GM06990 (cell line): ENCODE data around the gene SUCLG1.
"Not testable (repeated sequence)": the region's sequence is repeated elsewhere in the genome, so short reads cannot be mapped to it uniquely, and the experiment has no call there.

ENCODE experiments used
- DNase-seq: peaks from one replicate; pipeline ENCODE4 v3.0.0-alpha.2; 2011; ENCODE audit not compliant: insufficient read length; ENCODE audit errors: extremely low read depth
- H3K27me3 ChIP-seq: replicated peaks from 2 replicates; pipeline ENCODE4 v1.6.0; 2011; ENCODE audit warnings: low read length; ENCODE audit not compliant: control insufficient read depth, insufficient read depth
- H3K36me3 ChIP-seq: 2 replicates; pipeline ENCODE4 v1.5.1; 2011; ENCODE audit warnings: low read length; ENCODE audit not compliant: control insufficient read depth, insufficient read depth
- H3K4me3 ChIP-seq: replicated peaks from 2 replicates; pipeline ENCODE4 v1.5.1; 2011; ENCODE audit warnings: low read depth, mild to moderate bottlenecking, control low read depth, low read length
- CTCF ChIP-seq: IDR thresholded peaks from 2 replicates; pipeline ENCODE4 v1.5.1; 2011; ENCODE audit warnings: low read length, control low read depth, mild to moderate bottlenecking, inconsistent platforms; ENCODE audit not compliant: insufficient read depth, poor library complexity, severe bottlenecking

The SUCLG1 gene

DNA sequence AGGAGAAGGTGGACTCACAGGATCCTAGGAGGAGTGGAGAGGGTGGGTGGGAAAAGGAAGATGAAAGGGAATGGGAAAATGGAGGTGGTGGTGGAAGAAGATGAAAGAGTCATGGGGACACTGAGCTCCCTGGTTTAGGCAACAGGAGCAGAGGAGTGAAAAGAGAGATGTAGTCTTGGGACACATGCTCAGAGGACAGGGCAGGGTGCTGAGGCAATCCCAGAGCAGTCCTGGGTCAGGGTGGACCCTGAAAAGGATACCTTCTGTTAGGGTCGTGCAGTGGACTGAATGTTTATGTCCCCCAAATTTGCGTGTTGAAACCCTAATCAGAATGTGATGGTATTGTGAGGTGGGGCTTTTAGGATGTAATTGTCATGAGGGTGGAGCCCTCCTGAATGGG lies 37.9 kb downstream of the SUCLG1 start:
- no peak for TF ChIP-seq CTCF
- no peaks in the 10 kb centered on the region; the same call in 1 of the 2 replicates for H3K36me3 ChIP-seq
- H3K4me3 ChIP-seq = no peak overlapping the region
- no peaks in the 10 kb centered on the region for H3K27me3 ChIP-seq
- no peak for DNase-seq

GRCh38 chr2:84417453-84418145 lies 41.5 kb downstream of the SUCLG1 start:
- no peak for DNase-seq
- H3K27me3 ChIP-seq = no peaks in the 10 kb centered on the region
- no peaks in the 10 kb centered on the region; the same call in 1 of the 2 replicates for H3K36me3 ChIP-seq
- no peak overlapping the region for H3K4me3 ChIP-seq
- no peak for TF ChIP-seq CTCF

DNA sequence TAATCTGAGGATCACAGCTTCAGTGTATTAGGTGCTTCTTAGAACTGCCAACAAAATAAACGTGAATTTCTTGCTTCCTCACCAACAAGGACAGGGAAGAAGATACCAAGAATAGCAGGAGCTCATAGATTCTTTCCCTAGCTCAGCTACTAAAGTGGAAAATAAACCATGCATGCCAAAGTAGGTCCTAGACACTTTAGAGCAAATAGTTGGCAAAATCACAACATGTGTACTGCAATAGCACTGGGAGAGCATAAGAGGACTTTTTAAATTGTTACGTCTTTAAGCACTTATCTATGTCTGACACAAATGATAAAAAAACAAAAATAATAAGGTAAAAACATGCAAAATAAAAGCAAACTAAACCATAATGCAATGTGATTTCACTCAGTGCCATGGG lies 49.5 kb downstream of the SUCLG1 start:
- Histone ChIP-seq H3K36me3 (no peaks in the 10 kb centered on the region), H3K27me3 (no peaks in the 10 kb centered on the region), H3K4me3 (no peak overlapping the region)
- TF ChIP-seq CTCF = no peak
- no peak for DNase-seq

- H3K36me3 ChIP-seq, H3K4me3 ChIP-seq, DNase-seq, H3K27me3 ChIP-seq: not testable (repeated sequence)
These were observed 57.0 kb downstream of the SUCLG1 start for GRCh38 chr2:84402111-84402510.

GRCh38 chr2:84399839-84400238 lies 59.2 kb downstream of the SUCLG1 start:
- not testable (repeated sequence) for H3K4me3 ChIP-seq, DNase-seq, H3K36me3 ChIP-seq, H3K27me3 ChIP-seq

- no peak for TF ChIP-seq CTCF
- no peak for DNase-seq
These were observed 63.3 kb downstream of the SUCLG1 start for GRCh38 chr2:84395820-84396219.

DNA sequence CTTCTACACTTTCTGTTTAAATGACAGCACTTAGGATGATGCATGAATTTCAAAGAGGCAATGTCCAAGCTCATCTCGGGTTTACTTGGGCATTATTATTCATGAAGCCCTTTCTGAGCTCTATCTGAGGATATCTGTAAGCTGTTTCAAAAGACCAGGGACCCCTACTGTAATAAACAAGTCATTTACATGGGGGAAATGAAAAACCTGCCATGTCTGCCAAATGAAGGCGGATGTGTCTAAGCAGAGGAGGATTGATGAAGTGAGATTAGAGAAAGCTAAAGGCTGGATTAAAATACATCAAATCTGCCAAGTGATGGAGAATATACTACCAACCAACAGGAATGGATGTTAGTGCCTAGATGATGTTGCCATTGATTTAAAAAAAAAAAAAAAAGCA lies 64.5 kb downstream of the SUCLG1 start:
- Histone ChIP-seq H3K27me3 (no peaks in the 10 kb centered on the region), H3K36me3 (no peaks in the 10 kb centered on the region), H3K4me3 (no peak overlapping the region)
- no peak for TF ChIP-seq CTCF
- no peak for DNase-seq

More at GRCh38 chr2:84395820-84396219, 63.3 kb downstream of the SUCLG1 start:
- no peak overlapping the region for H3K4me3 ChIP-seq
- no peaks in the 10 kb centered on the region for H3K27me3 ChIP-seq
- H3K36me3 ChIP-seq = no peaks in the 10 kb centered on the region
